Amygdala (tissue), 56 donors: ENCODE results near the gene NABP2.

Experiments
- DNase-seq, 56 donors: peaks; one replicate each; lab custom pipeline; 2025; lab: John Stamatoyannopoulos, UW

Gene NABP2

DNA sequence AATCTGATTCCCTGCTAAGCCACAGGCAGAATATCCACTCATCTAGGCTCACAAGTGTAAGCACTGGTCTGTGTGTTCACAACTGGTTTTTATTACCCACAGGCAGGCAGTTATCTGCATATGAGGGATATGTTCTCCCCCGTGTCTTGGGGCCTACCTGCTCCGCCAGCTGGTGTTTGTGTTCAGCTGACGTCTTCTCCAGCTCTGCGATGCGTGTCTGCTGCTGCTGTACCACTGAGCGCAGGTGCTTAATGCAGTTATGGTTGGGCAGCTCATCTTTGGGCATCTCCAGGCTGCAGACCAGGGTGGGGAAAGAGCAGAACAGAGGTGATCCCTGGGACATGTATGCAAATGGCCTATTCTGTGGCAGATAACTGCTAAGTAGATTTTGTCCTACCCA, 16.1 kb upstream of the NABP2 start:
- DNase-seq, result no peak

DNA sequence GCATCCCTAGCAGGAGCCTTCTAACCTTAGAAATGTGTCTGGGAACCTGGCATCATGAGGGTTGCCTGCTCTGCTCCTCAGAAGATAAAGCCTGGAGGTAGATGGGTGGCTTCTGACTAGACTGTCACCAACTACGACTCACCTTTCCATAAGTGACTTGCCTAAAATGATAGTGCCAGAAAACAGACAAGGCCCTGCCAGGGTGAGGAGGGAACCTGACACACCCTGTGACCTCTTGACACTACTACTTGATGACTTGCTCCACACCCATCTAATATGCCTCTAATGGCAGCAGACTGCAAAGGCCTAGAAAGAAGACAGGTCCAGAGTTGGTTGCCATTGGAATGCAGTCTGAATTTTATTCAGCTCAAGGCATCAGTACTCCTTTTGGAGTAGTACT, 11.8 kb upstream of the NABP2 start:
- no peak for DNase-seq

DNA sequence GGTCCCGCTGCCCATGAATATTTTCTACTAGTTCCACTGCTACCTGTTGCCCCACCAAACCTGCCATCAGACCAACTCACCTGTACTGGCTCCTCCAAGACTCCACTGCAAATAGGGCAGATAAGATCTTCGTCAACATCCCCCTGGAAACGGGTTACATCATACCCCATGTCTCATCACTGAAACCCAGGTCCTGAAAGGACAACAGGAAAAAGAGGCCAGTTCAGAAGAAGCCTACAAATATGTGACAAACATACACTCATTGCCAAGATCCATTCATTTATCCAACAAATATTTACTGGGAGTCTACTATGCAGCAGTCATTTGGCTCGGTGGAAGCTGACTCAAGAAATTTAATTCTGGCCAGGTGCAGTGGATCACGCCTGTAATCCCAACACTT, 10.3 kb upstream of the NABP2 start:
- DNase-seq, result no peak

DNA sequence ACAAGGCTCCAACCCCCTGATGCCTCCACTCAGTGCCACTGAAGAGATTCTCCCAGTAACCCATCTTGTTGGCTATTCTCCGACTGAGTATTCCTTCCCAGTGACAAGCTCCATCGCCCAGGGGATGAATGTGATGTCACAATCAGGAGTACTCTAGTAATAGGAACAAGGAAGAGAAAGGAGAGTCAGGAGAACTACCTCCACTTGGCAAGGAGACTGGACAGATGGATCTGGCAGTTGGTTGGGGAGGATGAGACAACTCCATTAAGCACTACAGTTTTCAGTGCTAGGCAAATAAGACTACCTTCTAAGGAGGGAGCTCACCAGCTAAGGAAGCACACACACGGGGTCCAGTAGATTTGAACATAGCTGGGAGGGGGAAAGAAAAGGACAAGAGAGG, 7.7 kb upstream of the NABP2 start:
- no peak for DNase-seq

DNA sequence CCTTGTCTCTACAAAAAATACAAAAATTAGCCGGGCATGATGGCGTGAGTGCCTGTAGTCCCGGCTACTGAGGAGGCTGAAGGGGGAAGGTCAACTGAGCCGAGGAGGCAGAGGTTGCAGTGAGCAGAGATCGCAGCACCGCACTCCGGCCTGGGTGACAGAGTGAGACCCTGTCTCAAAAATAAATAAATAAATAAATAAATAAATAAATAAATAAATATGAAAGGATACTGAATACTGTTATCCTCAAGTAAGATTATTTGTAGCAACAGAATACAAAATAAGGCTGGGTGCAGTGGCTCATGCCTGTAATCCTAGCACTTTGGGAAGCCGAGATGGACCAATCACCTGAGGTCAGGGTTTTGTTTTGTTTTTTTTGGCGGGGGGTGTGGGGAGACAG, 4.3 kb upstream of the NABP2 start:
- DNase-seq, result no peak

DNA sequence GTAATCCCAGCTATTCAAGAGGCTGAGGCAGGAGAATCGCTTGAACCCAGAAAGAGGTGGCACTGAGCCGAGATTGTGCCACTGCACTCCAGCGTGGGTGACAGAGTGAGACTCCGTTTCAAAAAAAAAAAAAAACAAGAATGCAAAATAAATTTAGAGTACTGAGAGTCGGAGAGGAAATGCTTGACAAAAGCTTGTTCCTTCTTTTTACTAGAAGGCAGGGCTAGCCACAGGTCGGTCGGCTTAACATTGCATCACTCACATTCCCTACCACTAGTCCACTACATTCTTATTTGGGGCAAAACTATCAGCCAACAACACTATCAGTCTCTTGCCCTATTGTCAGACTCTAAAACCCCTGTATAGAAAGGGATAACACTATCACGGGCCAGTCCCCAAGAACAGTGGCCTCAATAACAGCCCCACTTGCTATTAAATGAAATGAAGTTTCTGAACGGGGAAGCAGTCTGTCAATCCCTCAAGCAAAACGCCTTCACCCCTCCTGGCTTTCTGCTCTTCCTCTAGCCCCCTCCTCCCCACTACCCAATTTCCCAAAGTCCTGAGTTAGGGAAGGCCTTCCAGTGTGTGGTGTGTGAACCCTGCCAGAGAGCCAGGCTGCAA, 3.4 kb upstream of the NABP2 start:
- peak in 1 of 56 donors; percentile 45 for DNase-seq

DNA sequence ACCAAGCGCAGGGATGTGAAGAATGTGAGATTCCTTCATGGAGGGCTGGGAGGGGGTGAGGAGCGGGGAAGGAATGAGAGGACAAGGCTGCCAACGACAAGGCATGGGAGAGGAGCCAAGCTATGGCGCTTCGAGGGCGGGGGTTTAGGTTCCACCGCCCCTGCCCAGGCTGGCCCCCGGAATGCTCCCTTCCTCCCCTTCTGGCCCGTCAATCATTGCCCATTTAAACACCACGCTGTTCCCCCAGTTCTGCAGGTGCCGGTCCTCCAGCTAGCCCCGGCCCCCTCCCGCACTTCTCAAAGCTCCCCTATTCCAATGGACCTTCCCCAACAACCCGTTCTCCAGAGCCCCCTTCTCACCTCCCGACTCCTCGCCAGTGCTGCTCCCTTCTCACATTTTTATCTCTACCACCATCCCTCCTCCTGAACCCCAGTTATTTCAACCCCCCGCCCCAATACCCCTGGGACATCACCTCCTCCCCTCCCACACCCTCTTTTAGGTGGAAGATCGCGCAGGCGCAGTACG, 2.8 kb upstream of the NABP2 start:
- DNase-seq, result peak in 40 of 56 donors; percentile 11 to 67 (median 38)

DNA sequence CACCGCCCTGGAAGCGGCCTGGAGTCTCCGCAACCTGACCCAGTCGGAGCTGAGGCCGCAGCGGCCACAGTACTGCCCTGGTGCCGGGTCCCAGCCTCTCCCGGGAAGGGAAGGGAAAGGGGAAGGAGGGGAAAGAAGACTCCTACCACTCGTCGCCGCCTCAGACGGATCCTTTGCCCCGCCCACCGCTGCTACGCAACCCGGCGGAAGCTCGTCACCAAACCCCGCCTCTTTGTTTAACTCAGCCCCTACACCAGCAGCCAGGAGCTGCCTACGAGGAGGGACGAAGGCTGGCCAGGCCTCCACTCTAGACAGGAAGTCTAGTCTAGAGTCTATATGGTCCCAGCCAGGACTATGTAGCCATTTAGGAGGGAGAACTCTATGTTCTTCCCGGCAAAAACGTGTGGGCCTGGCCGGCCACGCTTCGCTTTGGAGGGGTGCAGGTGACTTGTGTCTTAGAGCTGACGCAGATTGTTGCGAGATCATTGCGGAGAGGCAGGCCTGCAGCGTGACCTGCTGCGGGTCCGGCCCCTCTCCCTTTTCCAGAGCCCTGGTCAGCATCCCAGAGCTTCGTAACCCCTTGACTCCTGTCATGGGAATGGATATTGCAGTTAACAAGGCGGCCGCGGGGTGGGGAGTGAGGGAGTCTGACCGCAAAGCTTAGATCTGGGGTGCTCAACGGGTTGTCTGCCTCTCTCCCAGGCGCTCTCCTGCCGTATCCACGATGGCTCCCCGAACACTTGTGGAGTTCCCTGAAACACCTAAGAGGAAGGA, 2.2 kb upstream of the NABP2 start, which contains the start of gene RNF41:
TSS of gene RNF41 (minus strand) at position 166 of the 774 bp plus-strand sequence. CDS start 7,875 bp downstream, outside the sequence.
- peak; percentile 52 to 98 (median 95) for DNase-seq

DNA sequence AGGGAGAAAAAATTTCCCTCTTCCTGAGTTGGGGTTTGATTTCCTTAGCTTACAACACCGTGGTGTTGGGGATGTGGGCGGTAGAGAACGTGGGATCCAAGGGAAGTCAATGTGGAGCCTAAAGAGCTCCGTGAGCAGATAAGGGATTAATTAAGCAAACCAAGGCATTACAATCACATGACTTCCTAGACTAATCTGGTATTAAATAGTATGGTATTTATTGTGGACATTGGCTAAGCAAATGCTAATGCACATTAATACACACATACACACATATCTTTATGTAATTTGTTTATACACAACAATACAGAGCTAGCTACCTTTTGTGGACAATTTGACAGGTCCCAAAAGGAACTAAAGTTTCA, 1.6 kb upstream of the NABP2 start:
- no peak for DNase-seq

DNA sequence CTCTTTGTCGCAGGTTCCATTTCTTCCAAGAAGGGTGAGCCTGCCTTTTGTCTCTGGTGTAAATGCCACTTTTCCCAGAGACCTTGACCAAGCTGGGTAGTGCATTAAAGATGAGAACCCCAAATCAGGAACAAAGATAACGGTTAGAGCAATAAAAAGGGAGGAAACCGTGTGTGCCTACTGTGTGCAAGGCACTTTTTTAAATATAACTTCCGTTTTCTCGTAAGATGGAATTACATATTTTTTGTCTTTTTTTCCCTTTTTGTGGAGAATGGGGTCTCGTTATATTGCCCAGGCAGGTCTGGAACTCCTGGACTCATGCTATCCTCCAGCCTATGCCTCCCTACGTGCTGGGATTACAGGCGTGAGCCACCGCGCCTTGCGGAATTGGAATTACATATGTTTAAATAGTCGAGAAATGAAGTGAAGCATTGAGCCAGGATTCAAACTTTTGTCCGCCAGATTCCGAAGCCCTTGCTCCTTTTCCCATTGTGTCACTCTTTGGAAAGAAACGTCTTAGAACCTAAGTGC, 506 bp upstream of the NABP2 start:
- no peak for DNase-seq

DNA sequence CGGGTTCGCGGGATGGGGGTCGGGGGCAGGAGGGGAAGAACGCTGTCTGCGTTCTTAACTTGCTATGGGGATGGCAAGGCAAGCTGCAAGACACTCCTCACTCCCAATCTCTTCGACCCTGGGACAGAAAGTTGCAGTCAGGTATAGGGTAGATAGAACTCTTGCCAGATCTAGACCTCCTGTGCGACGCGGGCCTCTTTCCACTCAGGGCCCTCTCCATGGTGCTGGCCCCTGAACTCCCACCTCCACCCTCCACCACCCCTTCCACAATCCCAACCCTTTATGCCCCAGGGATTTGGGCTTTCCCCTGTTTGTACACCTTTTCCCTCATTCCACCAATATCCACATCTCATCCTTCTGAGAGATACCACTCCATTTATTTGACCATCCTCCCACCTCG, 812 bp downstream of the NABP2 start:
- no peak for DNase-seq

DNA sequence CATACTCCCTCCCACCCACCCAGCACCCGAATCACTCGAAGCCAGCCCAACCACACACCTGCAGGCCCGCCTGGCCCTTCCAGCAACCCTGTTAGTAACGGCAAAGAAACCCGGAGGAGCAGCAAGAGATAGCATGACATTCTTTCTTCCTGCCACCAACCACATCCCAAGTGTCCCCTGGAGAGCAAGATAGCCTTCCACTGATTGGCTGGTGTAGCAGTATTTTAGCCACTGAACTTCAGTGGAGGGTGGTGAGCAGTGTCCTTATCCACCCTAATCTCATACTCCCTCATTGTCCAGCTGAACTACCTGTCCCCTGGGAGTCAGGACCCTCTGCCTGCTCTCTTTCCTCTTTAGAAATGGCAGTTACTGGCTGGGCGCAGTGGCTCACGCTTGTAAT, 4.9 kb downstream of the NABP2 start:
- DNase-seq, result no peak

DNA sequence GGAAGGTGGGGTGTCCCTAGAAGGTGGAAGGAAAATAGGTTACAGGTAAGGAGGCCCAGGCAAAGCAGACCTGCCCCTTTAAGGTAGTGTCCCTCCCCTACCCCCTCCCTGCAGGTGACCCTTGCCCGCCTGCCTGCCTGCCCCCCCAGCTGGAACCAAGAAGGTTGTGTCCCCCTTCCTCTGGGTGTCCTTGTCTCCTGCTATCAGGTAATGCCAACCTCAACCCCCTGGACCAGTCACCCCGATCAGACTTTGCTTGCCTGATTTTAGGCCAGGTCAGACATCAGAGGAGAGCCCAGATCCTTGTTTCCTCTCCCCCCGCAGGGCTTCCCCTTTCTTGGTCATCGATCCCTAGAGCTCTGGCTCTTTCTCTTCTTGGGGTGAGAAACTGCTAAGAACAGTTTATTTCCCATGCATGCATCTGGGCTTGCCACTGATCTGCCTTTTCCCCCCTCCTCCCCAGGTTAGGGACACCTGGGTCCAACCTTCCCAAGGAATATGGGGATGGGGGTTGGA, 5.8 kb downstream of the NABP2 start, which contains the start of gene SLC39A5:
TSS of gene SLC39A5 (plus strand) at position 136 of the 516 bp plus-strand sequence. CDS start 1,224 bp downstream, outside the sequence.
- DNase-seq, result no peak

DNA sequence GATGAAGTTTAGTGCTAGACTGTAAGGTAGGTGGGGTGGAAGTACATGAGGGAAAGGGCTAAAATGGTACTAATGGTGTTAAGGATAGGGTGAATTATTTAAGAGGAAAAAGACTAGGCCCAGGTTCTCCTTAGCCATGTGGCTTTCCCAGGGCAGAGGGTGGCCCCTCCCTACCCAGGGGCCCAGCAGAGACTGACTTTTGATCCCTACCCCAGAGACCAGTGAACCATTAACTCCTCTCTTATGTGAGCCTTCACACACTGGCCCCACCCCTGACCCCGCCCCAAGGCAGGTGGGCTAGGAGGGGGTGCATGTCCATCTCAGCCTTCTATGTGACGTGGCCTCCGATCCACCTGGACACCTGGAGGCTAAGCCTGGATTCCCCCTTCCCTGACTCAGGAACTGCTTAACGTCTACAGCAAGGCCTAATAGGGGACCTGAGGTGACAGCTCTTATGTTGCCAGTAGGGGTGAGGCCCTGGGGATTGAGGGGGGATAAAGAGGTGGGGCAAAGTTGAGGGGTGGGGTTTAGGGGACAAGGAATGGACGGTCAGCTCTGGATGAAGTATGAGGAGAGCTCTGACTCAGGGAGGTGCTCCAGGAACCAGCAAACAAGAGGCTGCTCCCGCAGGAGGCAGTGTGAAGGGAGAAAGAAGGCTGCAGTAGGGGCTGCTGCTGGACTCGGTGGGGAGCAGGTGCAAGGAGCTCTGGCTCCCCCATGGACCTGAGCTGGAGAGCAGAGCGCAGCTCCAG, 6.5 kb downstream of the NABP2 start:
- no peak for DNase-seq

DNA sequence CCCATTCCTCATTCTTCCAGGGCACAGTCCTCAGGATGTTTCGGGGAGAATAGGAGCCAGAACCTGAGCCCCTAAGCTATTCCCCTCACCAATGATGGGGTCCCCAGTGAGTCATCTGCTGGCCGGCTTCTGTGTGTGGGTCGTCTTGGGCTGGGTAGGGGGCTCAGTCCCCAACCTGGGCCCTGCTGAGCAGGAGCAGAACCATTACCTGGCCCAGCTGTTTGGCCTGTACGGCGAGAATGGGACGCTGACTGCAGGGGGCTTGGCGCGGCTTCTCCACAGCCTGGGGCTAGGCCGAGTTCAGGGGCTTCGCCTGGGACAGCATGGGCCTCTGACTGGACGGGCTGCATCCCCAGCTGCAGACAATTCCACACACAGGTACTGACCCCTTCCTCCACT, 7.0 kb downstream of the NABP2 start:
- DNase-seq, result no peak

DNA sequence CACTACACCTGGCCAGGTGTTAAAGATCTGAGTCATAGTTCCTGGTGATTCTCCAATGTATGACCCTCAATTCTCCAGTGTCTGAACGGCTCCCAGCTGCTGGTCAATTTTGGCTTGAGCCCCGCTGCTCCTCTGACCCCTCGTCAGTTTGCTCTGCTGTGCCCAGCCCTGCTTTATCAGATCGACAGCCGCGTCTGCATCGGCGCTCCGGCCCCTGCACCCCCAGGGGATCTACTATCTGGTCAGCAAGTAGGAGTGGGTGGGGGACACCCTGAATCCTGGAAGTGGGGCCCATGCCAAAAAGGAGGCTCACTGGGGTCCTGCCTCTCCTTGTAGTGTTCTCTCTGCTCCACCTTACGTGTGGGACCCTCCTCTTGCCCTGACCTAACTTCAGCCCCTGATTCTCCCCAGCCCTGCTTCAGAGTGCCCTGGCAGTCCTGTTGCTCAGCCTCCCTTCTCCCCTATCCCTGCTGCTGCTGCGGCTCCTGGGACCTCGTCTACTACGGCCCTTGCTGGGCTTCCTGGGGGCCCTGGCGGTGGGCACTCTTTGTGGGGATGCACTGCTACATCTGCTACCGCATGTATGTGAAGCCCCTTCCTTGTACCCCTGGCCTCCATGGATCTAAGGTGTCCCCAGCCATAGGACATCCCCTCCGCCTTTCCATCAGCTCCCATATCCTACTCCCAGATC, 10.7 kb downstream of the NABP2 start:
- no peak for DNase-seq

DNA sequence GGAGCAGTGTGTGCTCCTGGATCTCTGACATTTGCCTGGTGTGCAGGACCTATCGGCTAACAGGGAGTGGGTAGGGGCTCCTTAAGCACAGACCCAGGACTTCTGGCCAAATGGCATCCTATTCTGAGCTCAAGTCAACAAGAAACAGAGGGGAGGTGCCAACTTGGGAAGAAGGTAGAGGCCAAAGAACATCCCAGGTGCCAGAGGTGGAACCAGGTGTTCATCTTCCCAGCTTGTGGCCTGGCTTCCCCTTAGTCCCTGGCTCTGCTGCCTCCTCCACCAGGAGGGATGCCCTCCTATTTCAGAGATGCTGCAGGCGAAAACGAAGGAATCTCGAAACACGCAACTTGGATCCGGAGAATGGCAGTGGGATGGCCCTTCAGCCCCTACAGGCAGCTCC, 11.9 kb downstream of the NABP2 start:
- no peak for DNase-seq

DNA sequence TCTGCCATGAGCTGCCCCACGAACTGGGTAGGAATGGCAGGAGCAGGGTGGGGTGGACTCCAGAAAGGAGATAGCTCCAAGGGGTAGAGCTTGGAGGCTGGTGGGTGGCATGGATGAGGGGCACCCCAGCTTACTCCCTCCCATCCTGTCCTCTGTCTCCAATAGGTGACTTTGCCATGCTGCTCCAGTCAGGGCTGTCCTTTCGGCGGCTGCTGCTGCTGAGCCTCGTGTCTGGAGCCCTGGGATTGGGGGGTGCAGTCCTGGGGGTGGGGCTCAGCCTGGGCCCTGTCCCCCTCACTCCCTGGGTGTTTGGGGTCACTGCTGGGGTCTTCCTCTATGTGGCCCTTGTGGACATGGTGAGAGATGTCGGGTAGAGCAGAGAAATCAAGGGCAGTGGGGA, 12.8 kb downstream of the NABP2 start:
- DNase-seq, result no peak

DNA sequence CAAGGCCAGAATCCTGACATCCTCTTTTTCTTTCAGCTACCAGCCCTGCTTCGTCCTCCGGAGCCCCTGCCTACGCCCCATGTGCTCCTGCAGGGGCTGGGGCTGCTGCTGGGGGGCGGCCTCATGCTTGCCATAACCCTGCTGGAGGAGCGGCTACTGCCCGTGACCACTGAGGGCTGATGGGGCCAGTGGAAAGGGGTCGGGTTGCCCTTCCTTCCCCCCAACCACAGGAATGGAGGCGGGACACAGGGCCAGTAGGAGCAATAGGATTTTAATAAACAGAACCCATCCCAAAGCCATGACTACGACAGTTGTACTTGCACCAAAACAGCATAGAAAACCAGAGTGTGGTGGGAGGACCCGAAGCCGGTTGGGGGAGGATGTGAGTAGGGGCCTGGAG, 13.4 kb downstream of the NABP2 start:
- DNase-seq, result no peak
